ENCODE data around the gene PITRM1.

Gene PITRM1

GRCh38 chr10:3129581-3130340, 42.8 kb downstream of the PITRM1 start:
- Histone ChIP-seq H3K27me3 (ENCODE audit: control insufficient read depth, insufficient read depth, low read length) (no peaks in the 10 kb centered on the region), H3K4me3 (ENCODE audit: low read length) (no peak overlapping the region), H3K9ac (ENCODE audit: low read length) (no peak overlapping the region), H3K4me1 (ENCODE audit: control insufficient read depth, insufficient read depth, low read length) (no peaks in the 10 kb centered on the region), H3K27ac (ENCODE audit: low read depth, low read length) (no peak overlapping the region), H3K36me3 (ENCODE audit: control insufficient read depth, insufficient read depth, low read length) (peaks cover 12% of the 10 kb centered on the region)

- H3K9ac ChIP-seq (ENCODE audit: low read length): no peak overlapping the region
- H3K4me1 ChIP-seq (ENCODE audit: control insufficient read depth, insufficient read depth, low read length): no peaks in the 10 kb centered on the region
- H3K36me3 ChIP-seq (ENCODE audit: control insufficient read depth, insufficient read depth, low read length): peaks cover 5% of the 10 kb centered on the region
- H3K27me3 ChIP-seq (ENCODE audit: control insufficient read depth, insufficient read depth, low read length): no peaks in the 10 kb centered on the region
- H3K4me3 ChIP-seq (ENCODE audit: low read length): no peak overlapping the region
- no peak overlapping the region for H3K27ac ChIP-seq (ENCODE audit: low read depth, low read length)
Measured at GRCh38 chr10:3128379-3129130, 44.0 kb downstream of the PITRM1 start.

GRCh38 chr10:3127921-3128320, 44.7 kb downstream of the PITRM1 start:
- Histone ChIP-seq H3K9ac (ENCODE audit: low read length) (no peak overlapping the region), H3K36me3 (ENCODE audit: control insufficient read depth, insufficient read depth, low read length) (peaks cover 5% of the 10 kb centered on the region), H3K4me3 (ENCODE audit: low read length) (no peak overlapping the region)

GRCh38 chr10:3126741-3127346, 45.7 kb downstream of the PITRM1 start:
- Histone ChIP-seq H3K4me1 (ENCODE audit: control insufficient read depth, insufficient read depth, low read length) (no peaks in the 10 kb centered on the region), H3K4me3 (ENCODE audit: low read length) (no peak overlapping the region), H3K9ac (ENCODE audit: low read length) (no peak overlapping the region), H3K36me3 (ENCODE audit: control insufficient read depth, insufficient read depth, low read length) (peaks cover 6% of the 10 kb centered on the region), H3K27me3 (ENCODE audit: control insufficient read depth, insufficient read depth, low read length) (no peaks in the 10 kb centered on the region), H3K27ac (ENCODE audit: low read depth, low read length) (no peak overlapping the region)

More at GRCh38 chr10:3127921-3128320, 44.7 kb downstream of the PITRM1 start:
- Histone ChIP-seq H3K27me3 (ENCODE audit: control insufficient read depth, insufficient read depth, low read length) (no peaks in the 10 kb centered on the region), H3K27ac (ENCODE audit: low read depth, low read length) (no peak overlapping the region), H3K4me1 (ENCODE audit: control insufficient read depth, insufficient read depth, low read length) (no peaks in the 10 kb centered on the region)

- Histone ChIP-seq H3K4me1 (ENCODE audit: control insufficient read depth, insufficient read depth, low read length) (no peaks in the 10 kb centered on the region), H3K27ac (ENCODE audit: low read depth, low read length) (no peak overlapping the region), H3K36me3 (ENCODE audit: control insufficient read depth, insufficient read depth, low read length) (peaks cover 6% of the 10 kb centered on the region), H3K27me3 (ENCODE audit: control insufficient read depth, insufficient read depth, low read length) (no peaks in the 10 kb centered on the region), H3K4me3 (ENCODE audit: low read length) (no peak overlapping the region), H3K9ac (ENCODE audit: low read length) (no peak overlapping the region)
Measured at GRCh38 chr10:3126249-3126648, 46.3 kb downstream of the PITRM1 start.

- no peaks in the 10 kb centered on the region for H3K4me1 ChIP-seq (ENCODE audit: control insufficient read depth, insufficient read depth, low read length)
- H3K27ac ChIP-seq (ENCODE audit: low read depth, low read length): no peak overlapping the region
- no peaks in the 10 kb centered on the region for H3K27me3 ChIP-seq (ENCODE audit: control insufficient read depth, insufficient read depth, low read length)
- H3K9ac ChIP-seq (ENCODE audit: low read length): no peak overlapping the region
- H3K36me3 ChIP-seq (ENCODE audit: control insufficient read depth, insufficient read depth, low read length): peaks cover 6% of the 10 kb centered on the region
- H3K4me3 ChIP-seq (ENCODE audit: low read length): no peak overlapping the region
Measured at GRCh38 chr10:3125527-3126170, 46.9 kb downstream of the PITRM1 start.

GRCh38 chr10:3124412-3125175, 48.0 kb downstream of the PITRM1 start:
- no peaks in the 10 kb centered on the region for H3K4me1 ChIP-seq (ENCODE audit: control insufficient read depth, insufficient read depth, low read length)
- no peak overlapping the region for H3K4me3 ChIP-seq (ENCODE audit: low read length)
- peaks cover 6% of the 10 kb centered on the region for H3K36me3 ChIP-seq (ENCODE audit: control insufficient read depth, insufficient read depth, low read length)
- no peaks in the 10 kb centered on the region for H3K27me3 ChIP-seq (ENCODE audit: control insufficient read depth, insufficient read depth, low read length)
- H3K9ac ChIP-seq (ENCODE audit: low read length): no peak overlapping the region
- H3K27ac ChIP-seq (ENCODE audit: low read depth, low read length): no peak overlapping the region

- H3K27ac ChIP-seq (ENCODE audit: low read depth, low read length): no peak overlapping the region
- no peak overlapping the region for H3K9ac ChIP-seq (ENCODE audit: low read length)
- no peak overlapping the region for H3K4me3 ChIP-seq (ENCODE audit: low read length)
- H3K36me3 ChIP-seq (ENCODE audit: control insufficient read depth, insufficient read depth, low read length): peaks cover 6% of the 10 kb centered on the region
- no peaks in the 10 kb centered on the region for H3K4me1 ChIP-seq (ENCODE audit: control insufficient read depth, insufficient read depth, low read length)
- no peaks in the 10 kb centered on the region for H3K27me3 ChIP-seq (ENCODE audit: control insufficient read depth, insufficient read depth, low read length)
Measured at GRCh38 chr10:3123571-3124411, 48.8 kb downstream of the PITRM1 start.

- no peak overlapping the region for H3K4me3 ChIP-seq (ENCODE audit: low read length)
- peaks cover 6% of the 10 kb centered on the region for H3K36me3 ChIP-seq (ENCODE audit: control insufficient read depth, insufficient read depth, low read length)
- H3K4me1 ChIP-seq (ENCODE audit: control insufficient read depth, insufficient read depth, low read length): no peaks in the 10 kb centered on the region
- no peak overlapping the region for H3K9ac ChIP-seq (ENCODE audit: low read length)
- H3K27ac ChIP-seq (ENCODE audit: low read depth, low read length): no peak overlapping the region
- no peaks in the 10 kb centered on the region for H3K27me3 ChIP-seq (ENCODE audit: control insufficient read depth, insufficient read depth, low read length)
Measured at GRCh38 chr10:3122486-3123205, 49.9 kb downstream of the PITRM1 start.

GRCh38 chr10:3122034-3122433, 50.5 kb downstream of the PITRM1 start:
- no peak overlapping the region for H3K9ac ChIP-seq (ENCODE audit: low read length)
- peaks cover 6% of the 10 kb centered on the region for H3K36me3 ChIP-seq (ENCODE audit: control insufficient read depth, insufficient read depth, low read length)
- H3K4me1 ChIP-seq (ENCODE audit: control insufficient read depth, insufficient read depth, low read length): no peaks in the 10 kb centered on the region
- no peak overlapping the region for H3K4me3 ChIP-seq (ENCODE audit: low read length)
- H3K27me3 ChIP-seq (ENCODE audit: control insufficient read depth, insufficient read depth, low read length): no peaks in the 10 kb centered on the region
- H3K27ac ChIP-seq (ENCODE audit: low read depth, low read length): no peak overlapping the region
